Keratinocyte (primary cell): Measurements from ENCODE around the gene TRPM1.

Source experiments
- EZH2 ChIP-seq: IDR thresholded peaks from one replicate; pipeline ENCODE4 v1.6.1; 2012; ENCODE audit warnings: inconsistent platforms, mild to moderate bottlenecking, low read length, moderate library complexity
- TF ChIP-seq, protein P1 (sequence below), 3 experiments: IDR thresholded peaks in 1 of 3; conservative IDR thresholded peaks in 1 of 3; optimal IDR thresholded peaks in 1 of 3; 2 replicates in 2 of 3; 3 replicates in 1 of 3; pipeline versions ENCODE3 to v1.5.1; 2011; ENCODE audit warnings: low read length in 3 of 3, mild to moderate bottlenecking in 3 of 3, moderate library complexity in 2 of 3, control low read depth in 1 of 3, inconsistent platforms in 1 of 3; ENCODE audit not compliant: insufficient read depth in 2 of 3; ENCODE audit errors: extremely low read depth in 1 of 3

DNA sequence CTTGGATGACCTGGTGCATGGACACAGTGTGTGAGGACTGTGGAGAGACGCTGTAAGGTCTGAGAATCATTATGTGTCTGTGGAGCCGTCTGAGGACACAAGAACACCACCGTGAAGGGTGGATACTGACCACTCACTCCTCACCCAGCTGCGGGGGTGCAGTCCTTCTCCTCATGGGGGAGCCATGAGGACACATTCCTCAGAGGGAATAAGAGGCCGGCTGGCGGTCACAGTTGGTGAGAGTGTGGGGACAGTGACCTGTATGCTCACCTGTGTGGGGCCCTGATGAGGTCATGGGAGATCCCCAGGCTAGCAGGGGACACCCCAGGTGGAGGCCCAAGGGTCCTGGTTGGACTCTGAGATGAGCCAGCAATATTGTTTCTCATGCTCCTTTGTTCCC, 2.5 kb upstream of the TRPM1 start:
- TF ChIP-seq, protein P1, sequence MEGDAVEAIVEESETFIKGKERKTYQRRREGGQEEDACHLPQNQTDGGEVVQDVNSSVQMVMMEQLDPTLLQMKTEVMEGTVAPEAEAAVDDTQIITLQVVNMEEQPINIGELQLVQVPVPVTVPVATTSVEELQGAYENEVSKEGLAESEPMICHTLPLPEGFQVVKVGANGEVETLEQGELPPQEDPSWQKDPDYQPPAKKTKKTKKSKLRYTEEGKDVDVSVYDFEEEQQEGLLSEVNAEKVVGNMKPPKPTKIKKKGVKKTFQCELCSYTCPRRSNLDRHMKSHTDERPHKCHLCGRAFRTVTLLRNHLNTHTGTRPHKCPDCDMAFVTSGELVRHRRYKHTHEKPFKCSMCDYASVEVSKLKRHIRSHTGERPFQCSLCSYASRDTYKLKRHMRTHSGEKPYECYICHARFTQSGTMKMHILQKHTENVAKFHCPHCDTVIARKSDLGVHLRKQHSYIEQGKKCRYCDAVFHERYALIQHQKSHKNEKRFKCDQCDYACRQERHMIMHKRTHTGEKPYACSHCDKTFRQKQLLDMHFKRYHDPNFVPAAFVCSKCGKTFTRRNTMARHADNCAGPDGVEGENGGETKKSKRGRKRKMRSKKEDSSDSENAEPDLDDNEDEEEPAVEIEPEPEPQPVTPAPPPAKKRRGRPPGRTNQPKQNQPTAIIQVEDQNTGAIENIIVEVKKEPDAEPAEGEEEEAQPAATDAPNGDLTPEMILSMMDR (optimal IDR thresholded peaks at IDR 0.05 in 1 of 3, IDR thresholded peaks at IDR 0.05 in 1 of 3, conservative IDR thresholded peaks at IDR 0.05 in 1 of 3; ENCODE audit: extremely low read depth in 1 of 3, insufficient read depth in 2 of 3, low read length in 3 of 3): no peak
- TF ChIP-seq EZH2: no peak
